Measurements from ENCODE around the gene SHISA8.
"Not testable (repeated sequence)": the region's sequence is repeated elsewhere in the genome, so short reads cannot be mapped to it uniquely, and the experiment has no call there.

The SHISA8 gene

DNA sequence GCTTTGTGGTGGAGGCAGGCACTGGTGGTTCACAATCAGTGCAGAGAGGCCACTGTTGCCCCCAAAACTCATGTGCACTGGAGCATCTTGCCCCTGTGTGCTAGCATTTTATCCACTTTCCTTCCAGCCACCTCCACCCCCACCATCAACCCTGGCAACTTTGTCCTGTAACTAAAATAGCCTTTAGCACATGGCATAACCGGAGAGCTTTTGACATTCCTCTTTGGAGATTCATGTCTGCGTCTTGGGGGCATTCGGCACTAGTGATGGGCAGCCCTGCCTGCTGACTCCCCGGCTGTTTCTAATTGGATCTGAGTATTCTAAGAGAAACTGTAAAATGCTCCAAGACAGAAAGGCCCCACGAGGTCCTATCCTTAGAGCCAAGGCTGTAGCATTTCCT, 15.8 kb downstream of the SHISA8 start:
- no peak for DNase-seq (ENCODE audit: low spot score)

DNA sequence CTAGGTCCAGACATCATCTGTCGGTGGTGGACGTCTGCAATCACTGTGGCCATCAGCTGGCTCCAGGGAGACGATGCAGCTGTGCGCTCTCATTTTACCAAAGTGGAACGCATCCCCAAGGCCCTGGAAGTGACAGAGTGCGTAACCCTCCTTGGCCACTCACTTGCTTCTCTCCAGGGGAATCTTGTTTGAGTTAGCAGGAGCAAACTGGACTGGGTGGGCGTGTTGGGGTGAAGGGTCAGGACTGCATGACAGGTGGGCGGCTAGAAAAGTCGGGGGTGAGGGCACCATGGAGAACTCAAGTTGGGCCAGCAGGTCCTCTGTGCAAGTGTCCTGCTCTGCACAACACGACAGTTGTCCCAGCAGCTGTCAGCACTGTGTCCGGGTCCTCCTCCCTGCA, 16.2 kb downstream of the SHISA8 start:
- no peak for DNase-seq (ENCODE audit: low spot score)

DNA sequence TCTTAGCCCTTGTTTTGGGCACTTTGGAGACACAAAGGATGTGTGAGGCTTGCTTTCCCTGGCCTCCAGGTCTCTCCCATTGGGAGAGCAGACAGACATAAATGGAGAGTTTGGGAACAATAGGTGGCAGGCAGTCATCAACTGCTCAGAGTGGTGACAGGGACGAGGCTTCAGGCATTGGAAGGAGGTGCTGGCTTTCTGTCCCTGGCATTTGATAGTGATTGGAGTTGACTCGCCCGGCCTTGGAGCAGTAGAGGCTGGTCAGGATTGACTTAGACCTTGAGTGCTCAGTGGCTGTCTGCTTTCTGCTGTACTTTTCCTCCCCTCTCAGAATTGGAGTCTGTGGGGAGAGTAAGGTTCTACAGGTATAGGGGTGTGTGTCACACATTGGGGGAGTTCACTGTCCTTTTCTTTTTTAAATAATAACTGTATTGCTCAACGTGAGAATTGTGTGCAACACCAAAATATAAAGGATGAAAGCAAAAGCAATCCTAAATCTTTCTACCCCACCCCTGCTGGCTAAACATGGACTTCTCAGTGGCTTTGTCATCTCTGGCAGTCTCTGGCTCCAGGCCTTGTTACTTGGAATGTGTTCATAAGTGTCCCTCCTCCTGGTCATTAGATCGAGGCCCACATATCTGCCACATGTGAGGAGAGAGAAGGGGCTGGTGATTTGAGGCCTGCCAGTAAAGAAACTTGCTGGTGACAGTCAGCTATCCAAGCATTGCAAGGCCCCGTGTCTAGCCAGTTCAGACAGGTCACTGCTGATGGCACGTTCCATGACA, 21.1 kb downstream of the SHISA8 start:
- DNase-seq (ENCODE audit: low spot score), result no peak

DNA sequence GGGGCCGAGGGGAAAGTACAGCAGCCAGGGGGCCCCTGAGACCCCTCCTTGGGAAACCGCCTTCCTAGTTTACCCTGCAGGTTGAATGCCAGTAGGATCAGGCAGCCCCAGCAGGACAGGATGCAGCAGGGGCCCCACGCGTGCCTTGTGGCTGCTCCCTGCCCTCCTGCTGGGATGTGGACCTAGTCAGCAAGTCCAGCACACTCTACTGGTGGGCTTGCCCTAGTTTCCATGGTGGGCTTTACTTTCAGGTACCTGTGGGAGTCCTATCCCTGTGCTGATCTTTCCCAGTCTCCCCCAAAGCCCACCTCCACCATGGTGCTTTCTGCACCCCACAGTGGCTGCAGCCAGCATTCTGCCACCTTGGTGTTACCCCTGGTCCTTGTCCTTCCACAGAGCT, 22.2 kb downstream of the SHISA8 start:
- no peak for DNase-seq (ENCODE audit: low spot score)

GRCh38 chr22:41891407-41891806, 23.5 kb downstream of the SHISA8 start:
- no peak for DNase-seq (ENCODE audit: low spot score)

DNA sequence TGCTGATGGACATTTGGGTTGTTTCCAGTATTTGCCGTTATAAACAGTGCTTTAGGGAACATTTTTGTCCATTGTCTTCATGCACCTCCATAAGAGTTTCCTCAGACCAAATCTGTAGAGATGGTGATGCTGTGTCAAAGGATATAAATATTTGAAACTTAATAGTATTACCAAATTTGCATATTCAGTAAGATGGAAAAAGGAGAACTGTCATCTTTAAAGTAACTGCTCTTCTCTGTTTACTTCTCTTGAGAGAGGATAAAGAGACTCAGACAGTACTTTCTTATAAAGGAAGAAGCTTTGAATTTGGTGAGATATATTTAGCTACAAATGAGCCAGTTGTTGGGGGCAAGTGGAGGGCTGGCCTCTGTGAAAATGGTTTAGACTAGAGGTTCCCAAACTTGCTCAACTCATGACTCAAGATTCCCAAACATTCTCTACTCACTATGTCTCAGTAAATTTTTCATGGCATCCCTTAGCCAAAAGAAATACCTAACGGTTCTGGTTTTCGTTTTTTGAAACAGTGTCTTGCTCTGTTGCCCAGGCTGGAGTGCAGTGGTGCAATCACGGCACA, 26.2 kb downstream of the SHISA8 start:
- DNase-seq (ENCODE audit: low spot score), result no peak

- no peak for DNase-seq (ENCODE audit: low spot score)
These were observed 29.4 kb downstream of the SHISA8 start for GRCh38 chr22:41885516-41885915.

DNA sequence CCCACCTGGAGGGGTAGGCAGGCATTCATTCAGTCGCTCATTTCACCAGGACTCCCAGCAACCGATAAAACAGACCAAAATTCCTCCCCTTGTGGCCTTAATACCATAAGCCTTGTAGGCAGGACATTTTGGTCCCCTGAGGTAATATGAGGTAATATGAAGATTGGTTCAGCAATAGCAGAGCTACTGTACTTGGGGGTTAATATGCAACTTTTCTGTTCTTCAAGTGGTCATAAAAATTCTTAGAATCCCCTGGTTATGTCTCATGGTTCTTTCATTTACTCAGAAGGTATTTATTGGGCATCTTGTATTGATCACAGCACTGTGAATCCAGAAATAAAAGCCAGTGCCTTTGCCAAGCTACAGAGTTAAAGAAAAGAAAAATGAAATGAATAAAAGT, 29.8 kb downstream of the SHISA8 start:
- DNase-seq (ENCODE audit: low spot score), result no peak

DNA sequence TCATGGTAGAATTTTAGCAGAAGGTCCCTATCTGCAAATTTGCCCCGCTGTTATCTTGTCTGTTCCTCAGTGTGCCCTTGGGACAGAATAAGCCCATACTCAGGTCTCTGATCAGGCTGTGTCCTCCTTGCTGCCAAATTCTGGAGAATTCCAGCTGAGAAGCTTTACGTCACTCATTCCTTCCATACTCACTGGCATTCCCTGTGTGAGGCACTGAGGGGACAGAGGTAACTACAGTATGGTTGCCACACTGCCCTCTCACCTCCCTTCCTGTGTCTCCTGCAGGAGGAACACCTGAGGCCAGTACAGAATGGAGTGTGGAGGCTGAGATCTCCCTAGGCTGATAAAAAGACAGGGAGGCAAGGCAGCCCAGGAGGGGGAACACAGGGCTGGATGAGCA, 31.5 kb downstream of the SHISA8 start:
- no peak for DNase-seq (ENCODE audit: low spot score)

- DNase-seq (ENCODE audit: low spot score), result no peak
These were observed 34.2 kb downstream of the SHISA8 start for GRCh38 chr22:41880653-41881052.

DNA sequence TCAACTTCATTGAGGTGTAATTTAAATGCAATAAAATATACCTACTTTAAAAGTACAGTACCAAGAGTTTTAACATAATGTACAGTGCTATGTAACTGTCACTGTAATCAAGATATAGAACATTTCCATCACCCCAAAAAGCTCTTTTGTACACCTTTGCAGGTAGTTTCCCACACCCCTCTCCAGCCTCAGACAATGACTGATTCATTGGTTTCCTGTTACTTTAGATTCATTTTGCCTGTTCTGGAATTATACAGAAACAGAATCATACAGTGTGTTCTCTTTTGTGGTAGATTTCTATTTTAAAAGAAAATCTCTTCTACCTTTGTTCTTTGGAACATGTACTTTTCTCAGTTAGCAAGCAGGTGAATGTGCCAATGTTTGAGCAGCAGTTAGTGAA, 38.2 kb downstream of the SHISA8 start:
- DNase-seq (ENCODE audit: low spot score), result no peak

DNA sequence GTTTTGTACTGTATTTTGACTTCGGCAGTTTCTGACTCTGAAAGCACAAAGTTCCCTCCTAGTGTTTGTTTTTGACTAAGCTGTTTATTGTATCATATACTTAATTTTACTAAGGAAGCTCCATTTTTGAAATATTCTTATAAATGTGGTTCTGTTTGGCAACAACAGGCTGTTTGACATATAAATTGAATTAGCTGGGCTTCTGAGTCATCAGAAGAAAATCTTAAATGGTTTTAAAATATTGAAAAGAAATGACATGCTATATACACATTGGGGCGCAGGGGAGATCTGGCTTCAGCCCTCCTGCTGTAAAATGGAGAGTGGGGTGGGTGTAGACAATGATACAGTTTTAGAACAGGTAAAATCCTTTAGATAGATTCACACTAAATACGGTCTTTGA, 38.6 kb downstream of the SHISA8 start:
- DNase-seq (ENCODE audit: low spot score), result no peak

DNA sequence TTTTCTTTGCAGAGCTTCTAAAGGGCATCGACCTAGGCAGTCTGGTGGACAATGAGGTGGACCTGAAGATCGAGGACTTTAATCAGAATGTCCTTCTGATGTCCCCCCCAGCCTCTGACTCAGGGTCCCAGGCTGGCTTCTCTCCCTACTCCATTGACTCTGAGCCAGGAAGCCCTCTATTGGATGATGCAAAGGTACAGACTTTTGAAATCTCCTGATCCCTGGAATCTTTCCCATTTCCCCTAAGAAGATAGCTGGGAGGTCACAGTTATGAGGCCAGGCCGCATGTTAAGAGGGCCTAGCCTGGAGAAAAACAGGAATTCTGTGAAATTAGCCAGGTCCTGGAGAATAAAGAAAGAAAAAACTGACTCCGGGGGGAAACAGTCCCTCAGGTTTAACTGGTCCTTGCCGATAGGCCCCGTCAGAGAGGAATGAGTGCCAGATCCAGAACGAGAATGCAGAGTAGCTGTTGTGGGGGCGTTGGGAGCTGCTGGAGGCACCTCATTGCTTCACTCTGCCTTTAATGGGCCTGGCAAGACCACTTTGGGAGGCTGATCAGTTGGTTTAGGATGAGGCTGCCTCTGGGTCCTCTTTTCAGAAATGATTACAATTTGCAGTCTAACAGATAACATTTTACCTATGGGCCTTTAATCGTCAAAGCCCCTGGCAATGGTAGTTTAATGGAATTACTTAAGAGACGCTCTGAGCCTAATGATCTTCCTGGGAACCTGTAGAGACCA, 39.2 kb downstream of the SHISA8 start:
- no peak for DNase-seq (ENCODE audit: low spot score)

DNA sequence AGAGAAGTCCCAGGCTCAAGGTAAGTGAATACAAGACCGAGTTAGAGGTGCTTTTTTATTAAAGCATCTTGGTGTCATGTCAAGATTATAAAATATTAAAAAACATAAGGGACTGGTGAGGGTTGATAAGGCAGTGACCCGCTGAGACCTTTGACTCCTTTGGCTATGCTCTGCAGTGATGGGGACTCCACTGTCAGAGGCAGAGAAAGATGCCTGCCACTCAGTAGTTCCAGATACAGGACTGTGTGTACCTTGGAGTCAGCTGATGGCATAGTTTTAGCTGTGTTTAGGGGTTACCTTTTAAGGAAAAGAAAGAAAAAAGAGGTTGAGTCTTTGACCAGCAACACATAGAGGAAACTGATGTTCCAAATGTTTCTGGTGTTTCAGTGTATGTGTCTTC, 40.8 kb downstream of the SHISA8 start:
- no peak for DNase-seq (ENCODE audit: low spot score)

DNA sequence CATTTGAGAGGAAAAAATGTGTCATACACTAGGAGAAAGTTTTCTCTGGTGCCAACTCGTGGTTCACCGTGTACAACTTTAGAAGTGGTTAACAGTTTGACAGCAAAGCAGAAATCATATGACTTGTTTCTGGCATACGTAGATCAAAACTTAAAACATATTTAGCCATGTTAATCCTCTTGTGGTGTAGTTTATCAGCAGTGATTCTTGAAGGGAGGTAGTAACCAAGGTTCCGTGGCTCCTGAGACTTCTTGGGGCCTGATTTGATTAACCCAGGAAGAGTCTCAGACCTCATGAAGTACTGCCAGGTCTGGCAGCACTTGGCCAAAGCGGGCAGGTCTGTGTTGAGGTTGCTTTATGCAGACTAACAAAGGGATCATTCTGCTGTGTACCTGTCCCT, 41.5 kb downstream of the SHISA8 start:
- no peak for DNase-seq (ENCODE audit: low spot score)

- no peak for DNase-seq (ENCODE audit: low spot score)
These were observed 44.1 kb downstream of the SHISA8 start for GRCh38 chr22:41870786-41871185.

DNA sequence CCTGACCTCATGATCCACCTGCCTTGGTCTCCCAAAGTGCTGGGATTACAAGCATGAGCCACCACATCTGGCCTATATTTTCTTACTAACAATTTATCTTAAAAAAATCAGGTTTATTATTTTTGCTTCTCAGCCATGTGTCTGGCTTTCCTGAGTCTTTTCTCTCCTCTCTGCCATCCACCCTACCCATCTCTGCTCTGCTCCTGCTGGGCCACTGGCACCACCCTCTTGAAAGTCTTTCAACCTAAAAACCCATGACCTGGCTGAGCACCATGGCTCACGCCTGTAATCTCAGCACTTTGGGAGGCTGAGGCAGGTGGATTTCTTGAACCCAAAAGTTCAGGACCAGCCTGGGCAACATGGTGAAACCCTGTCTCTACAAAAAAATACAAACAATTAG, 44.8 kb downstream of the SHISA8 start:
- not testable (repeated sequence) for DNase-seq (ENCODE audit: low spot score)

DNA sequence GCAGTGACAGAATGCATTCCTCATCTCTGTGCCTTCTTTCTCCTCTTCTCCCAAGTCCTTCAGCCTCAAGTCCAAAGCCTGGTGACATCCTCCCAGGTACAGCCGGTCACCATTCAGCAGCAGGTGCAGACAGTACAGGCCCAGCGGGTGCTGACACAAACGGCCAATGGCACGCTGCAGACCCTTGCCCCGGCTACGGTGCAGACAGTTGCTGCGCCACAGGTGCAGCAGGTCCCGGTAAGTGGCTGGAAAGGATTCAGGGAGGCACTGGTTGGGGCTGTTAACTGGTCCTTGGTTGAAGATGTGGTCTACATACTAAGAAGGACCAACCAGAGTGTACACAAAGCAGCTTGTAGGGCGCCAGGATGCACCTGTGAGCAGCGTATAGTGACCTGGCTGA, 46.3 kb downstream of the SHISA8 start:
- DNase-seq (ENCODE audit: low spot score), result no peak

- no peak for DNase-seq (ENCODE audit: low spot score)
These were observed 51.4 kb downstream of the SHISA8 start for GRCh38 chr22:41863472-41863871.

- DNase-seq (ENCODE audit: low spot score), result no peak
These were observed 52.2 kb downstream of the SHISA8 start for GRCh38 chr22:41862530-41863266.

- DNase-seq (ENCODE audit: low spot score), result no peak
These were observed 52.7 kb downstream of the SHISA8 start for GRCh38 chr22:41862160-41862529.
